Activated CD8-positive, alpha-beta memory T cell treated with anti-CD3 and anti-CD28 coated beads for 48 hours (primary cell): ENCODE results near the gene HAO1.
"Not testable (repeated sequence)": the region's sequence is repeated elsewhere in the genome, so short reads cannot be mapped to it uniquely, and the experiment has no call there.

Source experiments
- DNase-seq, 3 experiments: peaks; one replicate each; pipeline ENCODE4 v3.0.0-alpha.2; 2020; ENCODE audit warnings: low read depth in 2 of 3, low spot score in 2 of 3

HAO1 gene

DNA sequence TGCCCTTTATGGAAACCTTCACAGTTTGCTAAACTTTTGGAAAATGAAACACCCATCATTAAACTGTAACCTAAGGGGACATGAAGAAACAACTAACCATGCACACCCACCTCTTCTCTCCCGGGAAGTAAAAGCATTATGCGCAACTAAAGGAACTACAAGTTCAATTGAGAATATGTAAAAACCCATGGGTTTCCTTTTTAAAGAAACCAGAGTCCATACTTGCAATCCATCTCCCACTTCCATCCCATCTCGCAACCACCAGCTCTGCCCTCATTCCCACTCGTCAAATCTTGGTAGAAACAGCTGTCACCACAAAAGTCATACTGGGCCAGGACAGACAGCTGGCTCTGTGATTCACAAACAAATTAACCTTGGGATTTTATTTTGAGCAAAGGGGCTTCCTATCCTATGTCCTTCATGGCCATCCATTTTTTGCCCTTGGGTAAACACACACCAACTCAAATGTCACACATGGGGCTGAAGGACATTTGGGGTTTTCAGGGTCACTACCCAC, 81.5 kb downstream of the HAO1 start:
- DNase-seq: no peak

DNA sequence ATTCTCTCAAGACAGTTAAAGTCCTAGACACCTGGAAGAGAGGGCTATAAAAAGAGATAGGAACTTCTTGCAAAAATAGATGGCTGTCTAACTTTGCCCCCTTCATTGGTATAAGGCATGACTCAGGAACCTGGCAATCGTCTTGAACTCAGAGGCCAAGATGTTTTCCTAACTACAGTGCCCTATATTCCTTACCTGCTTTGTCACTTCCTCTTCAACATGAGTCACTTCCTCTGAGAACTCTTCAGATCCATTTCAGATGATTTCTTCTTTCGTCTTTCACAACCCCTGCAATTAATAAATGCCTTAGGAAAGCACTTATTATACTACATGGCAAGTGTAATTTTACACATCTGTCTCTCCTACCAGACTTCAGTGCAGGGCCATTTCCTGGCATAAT, 83.5 kb downstream of the HAO1 start:
- no peak for DNase-seq

DNA sequence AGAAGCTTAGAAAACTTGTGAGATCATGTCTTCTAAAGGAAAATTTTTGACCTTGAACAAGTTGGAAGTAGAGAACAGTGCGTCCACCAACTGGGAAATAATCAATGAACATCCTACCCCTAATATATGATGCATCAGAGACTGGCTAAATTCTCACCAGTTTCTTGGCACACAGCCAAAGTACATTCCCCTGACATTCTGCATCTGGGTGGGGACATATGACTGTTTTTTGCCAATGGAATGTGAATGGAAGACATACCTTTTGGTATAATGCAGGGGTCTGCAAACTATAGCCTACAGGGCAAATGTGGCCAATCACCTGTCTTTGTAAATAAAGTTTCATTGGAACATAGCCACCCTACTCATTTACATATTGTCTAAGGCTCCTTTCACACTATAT, 84.7 kb downstream of the HAO1 start:
- no peak for DNase-seq

DNA sequence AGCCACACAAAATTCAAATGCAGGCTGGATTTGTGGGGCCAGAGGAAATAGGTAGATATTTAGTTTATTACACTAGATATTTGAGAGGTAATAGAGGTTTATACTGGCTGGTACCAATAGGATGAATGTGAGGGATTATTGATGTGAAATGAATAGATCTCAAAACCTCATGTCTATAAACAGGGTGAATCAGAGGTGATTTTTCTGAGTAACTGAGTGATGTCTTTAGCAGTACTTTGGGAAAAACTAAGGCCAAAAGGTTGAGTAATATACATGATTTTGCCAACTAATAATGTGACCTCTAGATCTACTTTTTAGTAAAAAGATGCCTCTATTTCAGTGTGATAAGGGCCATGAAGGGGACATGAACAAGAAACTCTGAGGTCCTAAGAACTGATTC, 86.8 kb downstream of the HAO1 start:
- no peak for DNase-seq

DNA sequence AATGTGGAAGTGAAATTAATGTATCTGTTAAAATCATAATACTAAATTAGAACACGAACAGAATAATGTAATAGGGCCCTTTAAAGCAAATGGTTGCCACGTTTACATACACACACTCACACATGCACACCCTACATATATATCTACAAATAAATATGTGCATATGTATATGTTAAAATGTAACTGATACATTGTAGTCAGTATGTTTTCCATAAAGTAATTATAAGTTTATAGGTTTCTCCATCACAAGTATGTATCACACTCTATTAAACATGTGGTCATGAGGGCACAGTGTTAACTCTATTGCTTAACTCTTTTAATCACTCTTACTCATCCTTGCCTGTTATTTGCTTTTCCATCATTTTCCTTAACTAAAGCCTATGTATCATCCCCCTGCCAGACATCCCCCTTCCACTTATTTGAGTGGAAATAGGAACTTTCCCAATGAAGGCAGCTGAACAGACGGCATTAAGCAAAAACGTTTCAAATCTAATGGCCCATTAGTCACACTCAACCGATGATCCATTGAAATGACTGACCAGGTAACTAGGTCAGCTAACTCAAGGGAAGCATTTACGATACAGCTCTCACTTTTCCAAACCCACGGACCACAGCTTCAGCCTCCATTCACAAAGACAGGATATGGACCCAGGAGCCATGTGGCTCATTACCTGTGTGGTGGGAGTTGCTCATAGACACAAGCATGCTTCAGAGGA, 89.3 kb downstream of the HAO1 start:
- no peak for DNase-seq

DNA sequence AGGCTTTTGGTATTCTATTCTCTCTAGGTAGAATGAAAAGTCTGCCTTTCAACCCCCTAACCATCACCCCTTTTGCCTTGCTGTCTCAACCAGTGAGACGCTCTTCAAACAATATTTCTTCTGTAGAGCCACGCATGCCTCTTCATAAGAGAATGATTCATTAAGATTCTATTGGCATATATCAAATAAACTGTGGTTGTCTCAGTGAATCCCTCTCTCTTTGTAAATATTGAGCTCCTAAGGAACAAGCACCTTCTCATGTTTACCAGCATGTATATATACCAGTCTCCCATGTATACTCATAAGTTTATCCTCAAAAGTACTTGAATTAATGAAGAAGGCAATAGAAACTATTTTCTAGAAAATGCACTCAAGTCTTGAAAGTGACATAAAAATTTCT, 90.6 kb downstream of the HAO1 start:
- DNase-seq: no peak

DNA sequence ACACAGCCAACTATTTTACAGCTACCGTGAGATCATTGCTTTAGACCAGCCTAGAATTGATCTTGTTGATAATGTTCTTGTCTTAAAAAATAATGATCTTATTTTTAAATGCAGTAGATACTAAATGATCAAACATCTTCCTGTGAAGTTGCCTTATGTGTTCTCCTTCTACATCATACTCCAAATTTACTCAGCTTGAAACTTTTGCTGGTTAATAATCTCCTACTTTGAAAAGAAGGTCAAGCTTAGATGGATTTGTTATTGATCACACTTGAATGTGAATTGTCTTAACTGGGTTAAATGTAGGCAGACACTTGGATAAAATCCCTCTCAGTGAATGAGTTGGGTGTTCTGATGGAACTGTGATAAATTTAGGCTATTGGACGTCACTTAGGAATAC, 91.9 kb downstream of the HAO1 start:
- DNase-seq: no peak

DNA sequence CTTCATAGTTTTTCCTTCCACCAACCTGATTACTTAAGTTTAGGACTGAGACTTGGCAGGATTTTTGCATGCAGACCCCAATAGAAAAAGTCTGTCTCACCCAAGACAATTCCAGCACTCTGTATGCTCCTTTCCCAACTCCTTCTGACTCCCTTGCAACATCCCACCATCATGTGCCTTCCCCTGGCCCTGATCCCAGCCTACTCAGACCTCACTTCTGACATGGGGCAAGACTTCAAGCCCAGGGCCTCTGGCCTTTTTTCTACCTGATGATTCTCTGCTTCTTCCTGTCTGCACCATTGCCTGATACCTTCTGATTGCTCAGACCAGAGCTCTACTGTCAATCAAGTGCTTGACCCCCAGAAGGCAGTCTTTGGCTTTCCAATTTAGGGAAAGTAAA, 96.6 kb downstream of the HAO1 start:
- DNase-seq: no peak

DNA sequence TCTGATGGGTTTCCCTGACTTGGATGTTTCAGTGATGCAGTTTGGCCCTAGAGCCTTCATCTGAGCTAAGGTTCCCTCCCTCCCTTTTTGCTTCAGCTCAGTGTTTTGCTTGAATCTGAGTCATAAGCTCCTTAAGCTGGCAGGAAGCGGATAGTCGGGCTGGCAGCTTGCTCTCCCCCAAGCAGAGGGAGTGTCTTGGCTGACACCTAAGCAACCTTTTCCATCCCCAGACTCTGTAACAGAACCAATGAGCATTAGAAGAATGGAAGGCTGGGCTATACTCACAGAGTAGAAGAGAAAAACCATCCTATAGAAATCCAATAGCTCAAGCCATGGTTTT, 98.3 kb downstream of the HAO1 start:
- no peak for DNase-seq

DNA sequence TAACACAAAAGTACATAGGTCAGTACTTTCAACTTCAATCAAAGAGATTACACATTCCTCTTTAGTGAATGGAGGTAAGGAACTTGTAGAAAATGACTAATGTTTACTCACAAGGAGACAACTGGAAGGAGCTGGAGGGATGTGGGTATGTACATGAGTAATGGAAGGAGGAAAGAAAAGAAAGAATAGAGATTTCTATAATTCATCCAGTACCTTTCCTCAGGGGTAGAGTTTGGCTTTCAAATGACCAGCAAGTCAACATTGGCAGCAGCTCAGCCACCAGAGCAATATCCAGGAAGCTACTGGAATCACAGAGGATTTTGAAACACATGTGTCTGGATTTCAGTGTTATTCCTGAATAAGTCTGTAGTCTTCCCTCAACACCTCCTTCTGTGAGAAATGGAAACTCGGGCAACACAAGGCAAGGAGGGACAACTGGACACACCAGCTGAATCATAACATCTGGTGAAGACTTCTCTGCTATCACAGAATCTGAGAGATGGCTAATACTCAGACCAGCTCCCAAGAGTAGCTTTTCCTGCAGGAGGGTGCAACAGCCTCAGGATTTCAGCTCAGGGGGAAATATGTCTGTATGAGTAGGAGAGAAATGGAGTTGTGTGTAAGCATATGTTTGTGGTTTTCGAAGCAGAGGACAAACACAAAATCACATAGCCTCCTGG, 98.8 kb downstream of the HAO1 start:
- no peak for DNase-seq

DNA sequence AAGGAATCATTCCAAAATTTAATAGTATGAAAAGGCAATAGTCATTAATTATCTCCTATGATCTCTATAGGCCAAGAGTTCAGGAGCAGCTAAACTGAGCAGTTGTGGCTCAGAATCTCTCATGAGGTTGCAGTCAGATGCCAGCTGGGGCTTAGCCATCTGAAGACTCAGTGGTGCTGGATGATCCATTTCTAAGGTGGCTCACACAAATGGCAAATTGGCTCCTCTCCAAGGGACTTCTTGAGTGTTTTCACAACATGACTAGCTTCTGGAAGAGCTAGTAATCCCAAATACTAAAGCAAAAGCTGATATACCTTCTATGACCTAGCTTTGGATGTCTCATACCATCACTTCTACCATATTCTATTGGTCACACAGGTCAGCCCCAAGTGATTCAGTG, 104.2 kb downstream of the HAO1 start:
- no peak for DNase-seq

DNA sequence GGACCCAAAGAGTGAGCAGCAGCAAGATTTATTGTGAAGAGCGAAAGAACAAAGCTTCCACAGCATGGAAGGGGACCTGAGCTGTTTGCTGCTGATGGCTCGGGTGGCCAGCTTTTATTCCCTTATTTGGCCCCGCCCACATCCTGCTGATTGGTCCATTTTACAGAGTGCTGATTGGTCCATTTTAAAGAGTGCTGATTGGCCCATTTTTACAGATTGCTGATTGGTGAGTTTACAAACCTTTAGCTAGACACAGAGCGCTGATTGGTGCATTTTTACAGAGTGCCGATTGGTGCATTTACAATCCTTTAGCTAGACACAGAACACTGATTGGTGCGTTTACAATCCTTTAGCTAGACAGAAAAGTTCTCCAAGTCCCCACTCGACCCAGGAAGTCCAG, 105.8 kb downstream of the HAO1 start:
- DNase-seq: not testable (repeated sequence)
